GM19035 (cell line): Measurements from ENCODE around the gene ISOC2.
A peak's percentile ranks its signal among the peaks of the same experiment; 100 is the strongest.

ENCODE experiments used
- ATAC-seq: cut with Tn5 transposase; IDR thresholded peaks from one replicate; pipeline ENCODE4 v1.9.1; 2021; ENCODE audit not compliant: unreplicated experiment

The ISOC2 gene

GRCh38 chr19:55479451-55480230 is 18.2 kb upstream of the ISOC2 start:
- ATAC-seq = no peak

- ATAC-seq = no peak
These were observed 17.6 kb upstream of the ISOC2 start for GRCh38 chr19:55479045-55479444.

- ATAC-seq = no peak
These were observed 16.9 kb upstream of the ISOC2 start for GRCh38 chr19:55478364-55478763.

GRCh38 chr19:55477905-55478304 is 16.5 kb upstream of the ISOC2 start:
- ATAC-seq = no peak

GRCh38 chr19:55476100-55476775 is 14.8 kb upstream of the ISOC2 start, which contains the start of gene ZNF628:
Gene ZNF628, plus strand, starts transcription at chr19:55476617. Its CDS starts 3,294 bp downstream, at chr19:55479911.
- ATAC-seq = peak; percentile 88

GRCh38 chr19:55474269-55475265 is 13.1 kb upstream of the ISOC2 start:
- ATAC-seq = no peak

- no peak for ATAC-seq
These were observed 12.0 kb upstream of the ISOC2 start for GRCh38 chr19:55473225-55474012.

- ATAC-seq = no peak
These were observed 11.0 kb upstream of the ISOC2 start for GRCh38 chr19:55472463-55472862.

GRCh38 chr19:55471266-55471665 is 9.8 kb upstream of the ISOC2 start:
- ATAC-seq = no peak

- ATAC-seq = no peak
These were observed 6.6 kb upstream of the ISOC2 start for GRCh38 chr19:55468054-55468393.

GRCh38 chr19:55467236-55468053 is 6.0 kb upstream of the ISOC2 start:
- no peak for ATAC-seq

GRCh38 chr19:55466241-55466614 is 4.8 kb upstream of the ISOC2 start:
- ATAC-seq = no peak

GRCh38 chr19:55465460-55466240 is 4.2 kb upstream of the ISOC2 start:
- no peak for ATAC-seq

GRCh38 chr19:55464662-55465054 is 3.2 kb upstream of the ISOC2 start, which contains the start of gene C19orf85:
Gene C19orf85, minus strand, starts transcription at chr19:55464751. Its CDS starts 197 bp downstream, at chr19:55464554.
- no peak for ATAC-seq

- no peak for ATAC-seq
These were observed 2.7 kb upstream of the ISOC2 start for GRCh38 chr19:55464039-55464661.

GRCh38 chr19:55463583-55464031 is 2.2 kb upstream of the ISOC2 start:
- no peak for ATAC-seq

- no peak for ATAC-seq
These were observed 1.3 kb upstream of the ISOC2 start for GRCh38 chr19:55462722-55463121.

- no peak for ATAC-seq
These were observed 658 bp upstream of the ISOC2 start for GRCh38 chr19:55461974-55462626.
